GM19467 (cell line): ENCODE results near the gene SAMD7.

Experiments used
- ATAC-seq: cut with Tn5 transposase; IDR thresholded peaks from one replicate; pipeline ENCODE4 v1.9.1; 2021; ENCODE audit warnings: mild to moderate bottlenecking, moderate library complexity; ENCODE audit not compliant: unreplicated experiment

SAMD7 gene, protein sequence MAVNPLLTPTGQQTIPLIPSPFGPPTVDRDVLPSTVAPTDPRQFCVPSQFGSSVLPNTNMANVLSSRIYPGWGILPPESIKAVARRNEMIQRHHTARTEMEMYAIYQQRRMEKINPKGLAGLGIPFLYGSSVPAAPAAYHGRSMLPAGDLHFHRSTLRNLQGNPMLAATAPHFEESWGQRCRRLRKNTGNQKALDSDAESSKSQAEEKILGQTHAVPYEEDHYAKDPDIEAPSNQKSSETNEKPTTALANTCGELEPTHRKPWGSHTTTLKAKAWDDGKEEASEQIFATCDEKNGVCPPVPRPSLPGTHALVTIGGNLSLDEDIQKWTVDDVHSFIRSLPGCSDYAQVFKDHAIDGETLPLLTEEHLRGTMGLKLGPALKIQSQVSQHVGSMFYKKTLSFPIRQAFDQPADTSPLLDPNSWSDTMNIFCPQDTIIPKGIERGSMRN

DNA sequence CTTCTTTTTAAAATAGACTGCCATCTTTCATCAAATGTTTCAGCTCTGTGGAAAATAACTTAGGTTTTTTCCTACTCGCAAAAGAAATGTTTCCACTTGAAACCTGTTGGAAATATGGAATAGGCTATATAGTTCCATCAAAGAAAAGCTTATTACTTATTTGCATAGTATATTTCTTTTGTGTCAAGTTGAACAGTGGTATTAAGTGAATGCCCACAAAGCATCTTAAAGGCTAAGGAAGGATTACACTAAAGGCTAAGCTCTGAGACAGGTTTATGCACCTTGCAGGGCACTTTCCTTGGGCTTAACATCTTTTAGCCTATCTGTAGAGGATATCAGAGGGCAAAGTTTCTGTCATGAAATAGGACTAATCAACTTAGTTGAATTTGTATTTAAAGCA is at the start of gene SAMD7:
Gene SAMD7 (plus strand): TSS at position 301 of the 400 bp plus-strand sequence. CDS start 7,927 bp downstream, outside the sequence.
- ATAC-seq = no peak

DNA sequence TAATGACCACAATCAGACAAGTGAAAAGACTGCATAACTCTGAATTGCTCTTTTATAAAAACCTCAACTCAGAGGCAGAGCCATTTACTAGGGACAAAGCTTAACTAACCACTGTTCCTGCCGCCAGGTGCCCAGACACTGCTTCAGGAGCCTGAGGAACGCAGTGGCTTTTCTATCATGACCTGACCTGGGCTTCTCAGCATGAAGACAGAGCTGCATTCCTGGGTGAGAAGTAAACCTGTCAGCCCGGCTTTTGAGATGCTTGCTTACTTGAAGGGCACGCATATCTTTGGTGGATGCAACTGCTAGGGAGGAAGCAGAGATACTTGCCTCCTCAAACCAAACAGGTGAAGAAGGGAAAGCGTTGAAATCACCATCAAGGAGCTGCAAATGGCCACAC is 49.5 kb upstream of the SAMD7 start:
- ATAC-seq = no peak

GRCh38 chr3:169863458-169863899 is 47.9 kb upstream of the SAMD7 start:
- peak; percentile 43 for ATAC-seq

- no peak for ATAC-seq
Measured at GRCh38 chr3:169864270-169864669, 47.1 kb upstream of the SAMD7 start.

DNA sequence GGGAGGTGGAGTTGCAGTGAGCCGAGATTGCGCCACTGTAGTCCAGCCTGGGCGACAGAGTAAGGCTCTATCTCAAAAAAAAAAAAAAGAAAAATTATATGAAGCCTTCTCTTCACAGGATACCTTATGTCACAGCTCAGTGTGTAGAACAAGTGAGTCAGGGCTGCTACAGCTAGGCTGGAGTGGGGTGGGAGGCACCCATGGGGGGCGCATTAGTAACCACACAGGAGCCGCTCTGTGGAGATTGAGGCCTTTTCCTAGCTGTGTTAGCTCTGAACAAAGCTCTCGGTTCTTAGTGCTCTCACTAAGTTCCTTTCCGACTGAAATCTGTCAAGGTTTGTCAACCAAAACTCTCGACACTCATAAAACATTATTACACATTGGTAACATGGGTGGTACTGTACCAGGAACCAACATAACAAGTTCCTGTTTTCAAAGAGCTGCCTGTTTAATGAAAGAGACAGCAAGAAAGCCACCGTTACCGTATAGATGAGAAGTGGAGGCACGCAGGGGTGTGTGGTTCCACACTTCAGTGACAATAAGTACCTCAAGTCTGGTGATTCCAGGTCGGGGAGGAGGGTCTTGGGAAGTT is 46.1 kb upstream of the SAMD7 start:
- ATAC-seq = no peak

- no peak for ATAC-seq
Measured at GRCh38 chr3:169867584-169868210, 43.7 kb upstream of the SAMD7 start.

DNA sequence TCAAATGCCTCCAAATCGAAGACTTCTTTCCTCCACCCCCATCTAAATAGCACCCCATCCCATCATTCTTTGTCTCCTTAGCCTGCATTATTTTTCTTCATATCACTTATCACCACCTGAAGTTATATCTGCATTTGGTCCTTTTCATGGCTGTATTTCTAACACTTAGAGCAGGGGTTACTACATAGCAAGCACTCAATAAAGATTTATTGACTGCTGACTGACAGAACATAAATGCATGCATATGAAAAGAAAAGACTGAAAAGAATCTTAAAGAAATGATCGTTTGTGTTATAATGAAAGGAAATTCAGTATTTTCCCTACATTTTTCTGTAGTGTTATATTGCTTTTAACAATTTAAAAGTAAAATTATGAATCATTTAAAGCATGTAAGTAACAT is 43.0 kb upstream of the SAMD7 start:
- ATAC-seq = no peak

DNA sequence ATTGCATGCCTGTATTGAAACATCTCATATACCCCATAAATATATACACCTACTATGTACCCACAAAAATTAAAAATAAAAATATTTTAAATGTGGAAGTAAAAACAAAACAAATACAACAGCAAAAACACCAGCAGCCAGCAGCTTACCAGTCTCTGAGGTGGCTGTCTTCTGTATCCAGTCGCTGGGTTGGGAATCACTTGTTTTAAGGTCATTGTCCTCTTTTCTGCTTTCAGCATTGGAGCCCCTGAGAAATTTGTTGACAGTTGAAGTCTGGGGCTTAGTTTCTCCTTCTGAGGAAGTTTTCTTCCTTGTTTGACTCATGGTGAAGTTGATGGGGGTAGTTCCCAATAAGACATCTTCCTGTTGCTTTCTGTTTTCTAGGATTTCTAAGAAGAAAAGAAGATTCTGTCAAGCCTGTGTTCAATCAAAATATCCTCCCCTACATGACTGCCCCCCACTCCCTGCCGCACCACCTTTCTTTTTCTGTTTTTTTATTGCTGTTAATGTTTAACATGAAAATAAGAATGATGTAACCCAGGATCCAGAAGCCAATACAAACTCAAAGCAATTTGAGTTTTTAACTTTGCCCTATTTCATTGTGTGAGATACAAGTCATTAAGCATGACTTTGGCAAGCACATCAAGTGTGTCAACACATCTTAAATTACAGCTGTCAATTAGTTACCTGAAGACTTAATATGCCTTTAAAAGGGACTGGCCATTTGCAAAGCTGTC is 41.7 kb upstream of the SAMD7 start, which contains the start of gene LRRC31:
Gene LRRC31 (minus strand): TSS at position 452 of the 737 bp plus-strand sequence. CDS start 128 bp downstream, at position 324.
- no peak for ATAC-seq

- ATAC-seq = no peak
Measured at GRCh38 chr3:169871129-169871886, 40.1 kb upstream of the SAMD7 start.

DNA sequence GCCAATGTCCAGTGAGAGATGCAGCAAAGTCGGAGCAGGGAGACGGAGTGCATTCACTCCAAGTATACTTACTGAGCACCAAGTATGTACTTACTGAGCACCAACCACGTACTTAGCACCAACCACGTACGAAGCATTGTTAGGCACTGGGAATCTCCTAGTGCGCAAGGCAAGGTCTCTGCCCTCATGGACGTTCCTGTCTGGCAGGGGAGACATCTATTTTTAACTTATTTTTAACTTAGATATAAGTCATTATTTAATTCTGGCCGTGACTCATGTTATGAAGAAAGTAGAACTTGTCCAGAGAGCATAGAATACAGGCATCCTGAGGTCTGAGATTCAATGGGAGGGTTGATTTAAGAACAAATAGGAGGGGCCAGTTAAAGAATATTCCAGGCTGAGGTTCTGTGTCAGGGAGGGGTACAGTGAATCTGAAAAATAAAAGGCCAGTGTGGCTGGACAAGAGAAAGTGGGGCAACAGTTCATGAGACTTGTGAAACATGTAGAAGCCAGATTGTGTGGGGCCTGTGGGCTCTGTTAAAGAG is 32.3 kb upstream of the SAMD7 start:
- ATAC-seq = no peak

- ATAC-seq = no peak
Measured at GRCh38 chr3:169879845-169880575, 31.4 kb upstream of the SAMD7 start.

GRCh38 chr3:169880576-169881250 is 30.7 kb upstream of the SAMD7 start:
- no peak for ATAC-seq

DNA sequence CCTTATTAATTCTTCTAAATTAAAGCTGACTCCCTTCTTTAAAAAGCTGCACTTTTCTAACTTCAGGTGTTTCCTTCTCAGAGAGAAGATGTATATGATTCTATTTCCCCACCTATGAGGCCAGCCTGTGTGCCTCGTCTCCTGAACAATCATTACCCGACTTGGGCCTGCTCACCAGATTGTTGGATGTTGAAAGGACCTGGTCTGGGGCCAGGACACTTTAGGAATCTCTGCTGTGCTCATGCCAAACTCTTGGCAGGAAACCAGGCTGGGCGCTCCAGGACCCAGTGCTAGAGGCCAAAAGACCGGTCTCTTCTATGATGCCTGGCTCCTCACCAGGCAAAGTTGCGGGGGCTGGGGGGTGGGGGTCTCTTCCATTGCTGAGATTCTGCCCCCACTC is 24.7 kb upstream of the SAMD7 start:
- no peak for ATAC-seq

DNA sequence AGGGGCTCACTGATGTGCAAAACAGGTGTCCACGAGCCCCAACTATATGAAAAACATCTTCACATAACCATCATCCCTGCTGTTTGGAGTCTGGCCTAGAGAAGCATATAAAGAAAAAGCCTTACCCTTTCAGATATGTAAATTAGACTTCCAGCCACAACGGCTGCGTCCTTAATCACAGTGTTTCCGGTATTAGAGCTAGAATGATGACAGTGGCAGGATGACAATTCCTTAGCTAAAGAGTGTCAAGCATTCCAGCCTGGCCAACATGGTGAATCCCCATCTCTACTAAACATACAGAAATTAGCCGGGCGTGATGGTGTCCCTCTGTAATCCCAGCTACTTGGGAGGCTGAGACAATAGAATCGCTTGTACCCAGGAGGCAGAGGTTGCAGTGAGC is 19.5 kb upstream of the SAMD7 start:
- ATAC-seq = no peak

DNA sequence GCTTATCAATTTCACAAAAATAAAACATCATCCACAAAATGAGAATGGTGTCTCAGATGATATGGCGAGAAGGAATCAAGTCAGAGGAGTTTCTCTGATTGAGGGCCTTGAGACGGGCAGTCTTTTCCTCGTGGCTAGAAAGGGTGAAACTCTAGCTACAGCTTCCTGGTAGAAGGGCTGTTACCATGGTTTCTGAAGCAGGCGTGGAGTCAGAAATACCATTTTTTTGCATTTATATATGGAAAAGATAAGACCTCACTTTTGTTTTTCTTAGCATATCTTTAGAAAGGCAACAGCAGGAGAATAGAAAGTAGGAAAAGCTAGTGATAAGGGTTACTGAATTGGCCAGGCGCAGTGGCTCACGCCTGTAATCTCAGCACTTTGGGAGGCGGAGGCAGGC is 17.3 kb upstream of the SAMD7 start:
- ATAC-seq = no peak

- ATAC-seq = no peak
Measured at GRCh38 chr3:169895072-169895471, 16.3 kb upstream of the SAMD7 start.

DNA sequence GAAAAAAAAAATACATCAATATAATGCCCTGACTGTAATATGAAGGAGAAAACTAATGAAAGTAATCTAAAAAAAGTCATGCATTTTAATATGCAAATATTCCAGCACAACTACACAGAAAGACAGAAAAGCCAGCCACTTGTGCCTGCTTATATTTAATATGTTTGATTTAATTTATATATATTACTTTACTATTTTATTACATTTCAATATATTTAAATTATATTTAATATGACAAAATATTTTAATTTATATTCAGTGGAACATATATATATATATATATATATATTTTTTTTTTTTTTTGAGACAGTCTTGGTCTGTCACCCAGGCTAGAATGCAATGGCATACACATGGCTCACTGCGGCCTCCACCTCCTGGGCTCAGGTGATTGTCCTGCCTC is 14.1 kb upstream of the SAMD7 start:
- no peak for ATAC-seq

DNA sequence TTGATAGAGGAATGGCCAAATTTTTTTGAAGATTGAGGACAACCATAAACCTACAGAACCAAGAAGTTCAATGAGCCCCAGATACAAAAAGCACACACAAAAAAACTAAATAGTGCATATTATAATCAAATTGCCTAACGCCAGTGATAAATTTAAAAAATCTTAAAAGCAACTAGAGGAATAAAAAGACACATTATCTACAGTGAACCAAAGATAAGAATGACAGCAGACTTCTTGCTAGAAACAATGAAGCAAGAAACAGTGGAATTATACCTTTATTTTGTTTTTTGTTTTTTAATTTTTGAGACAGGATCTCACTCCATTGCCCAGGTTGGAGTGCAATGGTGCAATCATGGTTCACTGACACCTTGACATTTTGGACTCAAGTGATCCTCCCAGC is 9.9 kb upstream of the SAMD7 start:
- ATAC-seq = no peak

DNA sequence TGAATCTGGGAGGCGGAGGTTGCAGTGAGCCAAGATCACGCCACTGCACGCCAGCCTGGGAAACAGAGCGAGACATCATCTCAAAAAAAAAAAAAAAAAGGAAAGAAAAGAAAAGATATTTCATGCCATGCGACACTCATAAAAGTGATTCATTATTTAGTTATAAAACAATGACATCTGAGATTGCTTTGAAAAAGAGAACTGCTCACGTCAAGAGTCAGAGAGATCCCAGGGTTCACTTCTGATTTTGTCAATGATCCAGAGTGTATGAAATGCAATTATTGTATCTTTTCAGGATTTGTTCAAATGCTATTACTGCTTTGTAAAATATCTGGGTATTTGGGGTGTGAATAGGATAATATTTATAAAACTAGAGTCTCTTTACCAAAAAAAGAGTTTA is 6.0 kb upstream of the SAMD7 start:
- no peak for ATAC-seq
